ENCODE data around the gene NEU2. TPM values are rescaled to one million over a fixed set of nuclear protein-coding genes. Genes with fewer than 3 reads are reported as not detected.
A peak's percentile ranks its signal among the peaks of the same experiment; 100 is the strongest.

Gene NEU2
- total and polyA plus RNA-seq, 2 of the 13 experiments (the other 11 are each of a cell fraction or from before 2014, with no cell fraction given): not detected

- TF ChIP-seq, protein P1, sequence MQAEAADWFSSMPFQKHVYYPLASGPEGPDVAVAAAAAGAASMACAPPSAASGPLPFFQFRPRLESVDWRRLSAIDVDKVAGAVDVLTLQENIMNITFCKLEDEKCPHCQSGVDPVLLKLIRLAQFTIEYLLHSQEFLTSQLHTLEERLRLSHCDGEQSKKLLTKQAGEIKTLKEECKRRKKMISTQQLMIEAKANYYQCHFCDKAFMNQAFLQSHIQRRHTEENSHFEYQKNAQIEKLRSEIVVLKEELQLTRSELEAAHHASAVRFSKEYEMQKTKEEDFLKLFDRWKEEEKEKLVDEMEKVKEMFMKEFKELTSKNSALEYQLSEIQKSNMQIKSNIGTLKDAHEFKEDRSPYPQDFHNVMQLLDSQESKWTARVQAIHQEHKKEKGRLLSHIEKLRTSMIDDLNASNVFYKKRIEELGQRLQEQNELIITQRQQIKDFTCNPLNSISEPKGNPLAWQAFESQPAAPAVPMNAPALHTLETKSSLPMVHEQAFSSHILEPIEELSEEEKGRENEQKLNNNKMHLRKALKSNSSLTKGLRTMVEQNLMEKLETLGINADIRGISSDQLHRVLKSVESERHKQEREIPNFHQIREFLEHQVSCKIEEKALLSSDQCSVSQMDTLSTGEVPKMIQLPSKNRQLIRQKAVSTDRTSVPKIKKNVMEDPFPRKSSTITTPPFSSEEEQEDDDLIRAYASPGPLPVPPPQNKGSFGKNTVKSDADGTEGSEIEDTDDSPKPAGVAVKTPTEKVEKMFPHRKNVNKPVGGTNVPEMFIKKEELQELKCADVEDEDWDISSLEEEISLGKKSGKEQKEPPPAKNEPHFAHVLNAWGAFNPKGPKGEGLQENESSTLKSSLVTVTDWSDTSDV (CRISPR knock-in tag; IDR thresholded peaks at IDR 0.05): no peak
- TF ChIP-seq GPN1 (CRISPR knock-in tag; IDR thresholded peaks at IDR 0.05; ENCODE audit: borderline replicate concordance) (no peak), CEBPB (IDR thresholded peaks at IDR 0.05; ENCODE audit: borderline replicate concordance, low read depth, low read length) (no peak), ZNF75D (CRISPR knock-in tag; IDR thresholded peaks at IDR 0.05; ENCODE audit: borderline replicate concordance) (no peak), SKI (IDR thresholded peaks at IDR 0.05; ENCODE audit: partially characterized antibody) (no peak), IKZF1 (IDR thresholded peaks at IDR 0.05) (no peak), GTF2F1 (IDR thresholded peaks at IDR 0.05; ENCODE audit: low read length) (no peak), ZBTB26 (CRISPR knock-in tag; IDR thresholded peaks at IDR 0.05; ENCODE audit: borderline replicate concordance) (no peak), ZNF263 (CRISPR knock-in tag; IDR thresholded peaks at IDR 0.05) (no peak), ZNF546 (CRISPR knock-in tag; conservative IDR thresholded peaks at IDR 0.05) (no peak), NPAS2 (CRISPR knock-in tag; IDR thresholded peaks at IDR 0.05; ENCODE audit: borderline replicate concordance) (no peak), HIC2 (CRISPR knock-in tag; IDR thresholded peaks at IDR 0.05; ENCODE audit: low read depth) (peak; percentile 70; the same call in 1 of the 2 replicates), RFX5 (IDR thresholded peaks at IDR 0.05; ENCODE audit: low read depth, low read length) (no peak), ZNF224 (CRISPR knock-in tag; IDR thresholded peaks at IDR 0.05) (no peak), SOX6 (IDR thresholded peaks at IDR 0.05) (no peak), SOX6 (CRISPR knock-in tag; IDR thresholded peaks at IDR 0.05) (no peak), ATAD3A (CRISPR knock-in tag; IDR thresholded peaks at IDR 0.05) (no peak), SRSF4 (IDR thresholded peaks at IDR 0.05; ENCODE audit: low read depth, low read length, poor library complexity, severe bottlenecking) (no peak)
- TF ChIP-seq, protein P2, sequence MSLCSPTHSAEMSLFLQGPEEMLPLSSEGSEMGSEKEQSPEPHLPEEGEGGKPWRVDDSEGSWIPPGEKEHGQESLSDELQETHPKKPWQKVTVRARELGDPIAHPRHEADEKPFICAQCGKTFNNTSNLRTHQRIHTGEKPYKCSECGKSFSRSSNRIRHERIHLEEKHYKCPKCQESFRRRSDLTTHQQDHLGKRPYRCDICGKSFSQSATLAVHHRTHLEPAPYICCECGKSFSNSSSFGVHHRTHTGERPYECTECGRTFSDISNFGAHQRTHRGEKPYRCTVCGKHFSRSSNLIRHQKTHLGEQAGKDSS (CRISPR knock-in tag; IDR thresholded peaks at IDR 0.05; ENCODE audit: borderline replicate concordance, low read depth): no peak
- TF ChIP-seq, protein P3, sequence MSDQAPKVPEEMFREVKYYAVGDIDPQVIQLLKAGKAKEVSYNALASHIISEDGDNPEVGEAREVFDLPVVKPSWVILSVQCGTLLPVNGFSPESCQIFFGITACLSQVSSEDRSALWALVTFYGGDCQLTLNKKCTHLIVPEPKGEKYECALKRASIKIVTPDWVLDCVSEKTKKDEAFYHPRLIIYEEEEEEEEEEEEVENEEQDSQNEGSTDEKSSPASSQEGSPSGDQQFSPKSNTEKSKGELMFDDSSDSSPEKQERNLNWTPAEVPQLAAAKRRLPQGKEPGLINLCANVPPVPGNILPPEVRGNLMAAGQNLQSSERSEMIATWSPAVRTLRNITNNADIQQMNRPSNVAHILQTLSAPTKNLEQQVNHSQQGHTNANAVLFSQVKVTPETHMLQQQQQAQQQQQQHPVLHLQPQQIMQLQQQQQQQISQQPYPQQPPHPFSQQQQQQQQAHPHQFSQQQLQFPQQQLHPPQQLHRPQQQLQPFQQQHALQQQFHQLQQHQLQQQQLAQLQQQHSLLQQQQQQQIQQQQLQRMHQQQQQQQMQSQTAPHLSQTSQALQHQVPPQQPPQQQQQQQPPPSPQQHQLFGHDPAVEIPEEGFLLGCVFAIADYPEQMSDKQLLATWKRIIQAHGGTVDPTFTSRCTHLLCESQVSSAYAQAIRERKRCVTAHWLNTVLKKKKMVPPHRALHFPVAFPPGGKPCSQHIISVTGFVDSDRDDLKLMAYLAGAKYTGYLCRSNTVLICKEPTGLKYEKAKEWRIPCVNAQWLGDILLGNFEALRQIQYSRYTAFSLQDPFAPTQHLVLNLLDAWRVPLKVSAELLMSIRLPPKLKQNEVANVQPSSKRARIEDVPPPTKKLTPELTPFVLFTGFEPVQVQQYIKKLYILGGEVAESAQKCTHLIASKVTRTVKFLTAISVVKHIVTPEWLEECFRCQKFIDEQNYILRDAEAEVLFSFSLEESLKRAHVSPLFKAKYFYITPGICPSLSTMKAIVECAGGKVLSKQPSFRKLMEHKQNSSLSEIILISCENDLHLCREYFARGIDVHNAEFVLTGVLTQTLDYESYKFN (CRISPR knock-in tag; conservative IDR thresholded peaks at IDR 0.05): no peak; the same call in 1 of the 2 replicates
These were observed 28.1 kb downstream of the NEU2 start (continued) for GRCh38 chr2:233060501-233060979.

Measured in HepG2 (cell line).